Stimulated activated memory B cell treated with anti-CD40 and anti-IgM and Interleukin-4, amounts not matched to agents 10 μg/mL and 1 μg/mL and 100 μg/mL, for 72 hours (primary cell): ENCODE data around the gene KLHL24.
"Not testable (repeated sequence)": the region's sequence is repeated elsewhere in the genome, so short reads cannot be mapped to it uniquely, and the experiment has no call there.

ENCODE experiments used
- ATAC-seq: fragments of 150-1000 bp; cut with Tn5 transposase; 2 replicates; pipeline ENCODE4 v1.10.0; 2021
- H3K27ac Mint-ChIP-seq: one replicate; pipeline ENCODE4 v1.8.0; 2022; ENCODE audit warnings: mild to moderate bottlenecking, mixed read lengths
- H3K27me3 Mint-ChIP-seq: one replicate; pipeline ENCODE4 v1.8.0; 2022; ENCODE audit warnings: mixed read lengths
- H3K36me3 Mint-ChIP-seq: one replicate; pipeline ENCODE4 v1.8.0; 2022; ENCODE audit warnings: mixed read lengths
- H3K4me1 Mint-ChIP-seq: one replicate; pipeline ENCODE4 v1.8.0; 2022; ENCODE audit warnings: mixed read lengths
- H3K4me3 Mint-ChIP-seq: one replicate; pipeline ENCODE4 v1.8.0; 2022; ENCODE audit warnings: mild to moderate bottlenecking, moderate library complexity, mixed read lengths
- H3K9me3 Mint-ChIP-seq: one replicate; pipeline ENCODE4 v1.8.0; 2022; ENCODE audit warnings: mixed read lengths

Gene KLHL24

DNA sequence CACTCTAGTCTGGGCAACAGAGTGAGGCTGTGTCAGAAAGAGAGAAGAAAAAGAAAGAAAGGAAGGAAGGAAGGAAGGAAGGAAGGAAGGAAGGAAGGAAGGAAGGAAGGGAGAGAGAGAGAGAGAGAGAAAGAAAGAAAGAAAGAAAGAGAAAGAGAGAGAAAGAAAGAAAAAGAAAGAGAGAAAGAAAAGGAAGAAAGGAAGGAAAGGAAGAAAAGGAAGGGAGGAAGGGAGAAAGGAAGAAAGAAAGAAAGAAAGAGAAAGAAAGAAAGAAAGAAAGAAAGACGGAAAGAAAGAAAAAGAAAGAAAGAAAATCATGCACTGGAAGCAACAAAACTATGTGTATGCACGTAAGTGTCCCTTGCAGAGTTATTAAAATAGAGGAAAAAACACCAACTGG is 12.9 kb upstream of the KLHL24 start:
- not testable (repeated sequence) for H3K27ac Mint-ChIP-seq, H3K4me3 Mint-ChIP-seq, H3K36me3 Mint-ChIP-seq, H3K4me1 Mint-ChIP-seq, ATAC-seq, H3K9me3 Mint-ChIP-seq, H3K27me3 Mint-ChIP-seq

GRCh38 chr3:183626877-183627594 is 8.4 kb upstream of the KLHL24 start:
- Mint-ChIP-seq H3K9me3 (no peaks in the 10 kb centered on the region), H3K4me1 (no peaks in the 10 kb centered on the region), H3K27ac (no peak overlapping the region), H3K36me3 (no peaks in the 10 kb centered on the region), H3K27me3 (no peaks in the 10 kb centered on the region), H3K4me3 (no peak overlapping the region)
- ATAC-seq = no peak

DNA sequence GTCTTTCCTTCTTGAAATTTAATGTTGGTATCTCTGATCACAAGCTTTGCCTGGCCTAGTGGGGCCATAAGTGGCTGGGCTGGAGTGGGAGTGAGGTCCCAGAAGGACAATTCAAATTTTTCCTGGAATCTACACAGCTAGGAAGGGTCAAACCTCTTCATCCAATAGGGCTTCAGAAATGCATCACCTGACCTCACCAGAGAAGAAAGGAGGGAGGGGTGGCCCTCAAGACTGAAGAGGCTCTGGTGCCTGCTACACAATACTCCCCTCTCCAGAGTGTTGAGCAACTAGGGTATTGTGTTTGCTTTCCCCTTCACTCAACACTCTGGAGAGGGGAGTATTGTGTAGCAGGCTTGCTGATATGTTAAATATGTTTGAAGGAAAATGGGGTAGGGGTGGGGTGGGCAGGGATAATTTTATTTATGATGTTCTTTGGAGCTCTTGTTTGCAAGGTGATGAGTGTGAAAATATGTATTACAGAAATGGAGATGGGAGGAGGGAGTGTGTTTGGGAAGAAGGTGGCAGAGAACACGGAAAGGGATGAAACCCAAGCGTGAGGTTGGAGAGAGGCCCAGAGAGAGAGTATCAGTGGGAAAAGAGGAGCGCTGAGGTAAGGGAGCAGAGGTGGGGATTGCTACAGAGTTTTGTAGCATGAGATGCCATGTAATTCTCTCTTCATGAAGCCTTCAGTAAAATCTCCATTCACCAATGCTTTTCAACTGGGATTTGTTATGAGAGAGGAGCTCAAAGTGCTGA is 5.7 kb upstream of the KLHL24 start:
- H3K27me3 Mint-ChIP-seq = no peaks in the 10 kb centered on the region
- peaks cover 5% of the 10 kb centered on the region for H3K4me1 Mint-ChIP-seq
- H3K4me3 Mint-ChIP-seq = no peak overlapping the region
- no peak overlapping the region for H3K27ac Mint-ChIP-seq
- no peaks in the 10 kb centered on the region for H3K9me3 Mint-ChIP-seq
- ATAC-seq = no peak
- no peaks in the 10 kb centered on the region for H3K36me3 Mint-ChIP-seq

DNA sequence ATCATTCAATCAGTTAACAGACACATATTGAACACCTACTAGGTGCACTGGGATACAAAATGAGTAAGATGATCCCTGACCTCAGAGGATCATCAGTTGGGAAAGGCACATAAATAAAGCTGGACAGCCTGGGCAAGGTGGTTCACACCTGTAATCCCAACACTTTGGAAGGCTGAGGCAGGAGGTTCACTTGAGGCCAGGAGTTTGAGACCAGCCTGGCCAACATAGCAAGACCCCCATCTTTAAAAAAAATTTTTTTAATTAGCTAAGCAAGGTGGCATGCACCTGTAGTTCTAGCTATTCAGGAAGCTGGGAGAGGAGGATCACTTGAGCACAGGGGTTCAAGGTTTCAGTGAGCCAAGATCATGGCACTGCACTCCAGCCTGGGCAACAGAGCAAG is 3.7 kb upstream of the KLHL24 start:
- Mint-ChIP-seq H3K9me3 (no peaks in the 10 kb centered on the region), H3K4me1 (peaks cover 10% of the 10 kb centered on the region), H3K27ac (no peak overlapping the region), H3K4me3 (no peak overlapping the region), H3K36me3 (no peaks in the 10 kb centered on the region), H3K27me3 (no peaks in the 10 kb centered on the region)
- no peak for ATAC-seq

DNA sequence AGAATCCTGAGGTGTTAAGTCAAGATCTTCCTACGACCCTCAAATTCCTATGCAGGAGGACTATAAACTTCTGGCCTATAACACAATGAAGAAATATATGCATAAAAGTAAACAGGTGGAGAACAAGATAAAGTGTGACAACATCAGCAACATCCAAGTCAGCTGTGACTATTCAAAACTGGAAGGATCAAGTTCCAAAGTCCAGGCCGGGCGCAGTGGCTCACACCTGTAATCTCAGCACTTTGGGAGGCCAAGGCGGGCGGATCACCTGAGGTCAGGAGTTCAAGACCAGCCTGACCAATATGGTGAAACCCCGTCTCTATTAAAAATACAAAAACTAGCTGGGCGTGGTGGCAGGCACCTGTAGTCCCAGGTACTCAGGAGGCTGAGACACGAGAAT is 2.7 kb upstream of the KLHL24 start:
- not testable (repeated sequence) for H3K4me3 Mint-ChIP-seq, H3K9me3 Mint-ChIP-seq, H3K36me3 Mint-ChIP-seq, H3K27me3 Mint-ChIP-seq, H3K27ac Mint-ChIP-seq, ATAC-seq
- peaks cover 20% of the 10 kb centered on the region for H3K4me1 Mint-ChIP-seq

GRCh38 chr3:183634707-183635106 is 716 bp upstream of the KLHL24 start:
- peak overlapping the region; percentile 96 for H3K4me3 Mint-ChIP-seq
- no peaks in the 10 kb centered on the region for H3K27me3 Mint-ChIP-seq
- H3K9me3 Mint-ChIP-seq = no peaks in the 10 kb centered on the region
- H3K4me1 Mint-ChIP-seq = peaks cover 29% of the 10 kb centered on the region
- no peaks in the 10 kb centered on the region for H3K36me3 Mint-ChIP-seq
- ATAC-seq = no peak
- peak overlapping the region; percentile 98 for H3K27ac Mint-ChIP-seq

- Mint-ChIP-seq H3K36me3 (no peaks in the 10 kb centered on the region), H3K4me1 (peaks cover 32% of the 10 kb centered on the region), H3K4me3 (peak overlapping the region; percentile 96), H3K27me3 (no peaks in the 10 kb centered on the region), H3K9me3 (no peaks in the 10 kb centered on the region), H3K27ac (peak overlapping the region; percentile 98)
- no peak for ATAC-seq
Observed at GRCh38 chr3:183635107-183635430, 354 bp upstream of the KLHL24 start.

DNA sequence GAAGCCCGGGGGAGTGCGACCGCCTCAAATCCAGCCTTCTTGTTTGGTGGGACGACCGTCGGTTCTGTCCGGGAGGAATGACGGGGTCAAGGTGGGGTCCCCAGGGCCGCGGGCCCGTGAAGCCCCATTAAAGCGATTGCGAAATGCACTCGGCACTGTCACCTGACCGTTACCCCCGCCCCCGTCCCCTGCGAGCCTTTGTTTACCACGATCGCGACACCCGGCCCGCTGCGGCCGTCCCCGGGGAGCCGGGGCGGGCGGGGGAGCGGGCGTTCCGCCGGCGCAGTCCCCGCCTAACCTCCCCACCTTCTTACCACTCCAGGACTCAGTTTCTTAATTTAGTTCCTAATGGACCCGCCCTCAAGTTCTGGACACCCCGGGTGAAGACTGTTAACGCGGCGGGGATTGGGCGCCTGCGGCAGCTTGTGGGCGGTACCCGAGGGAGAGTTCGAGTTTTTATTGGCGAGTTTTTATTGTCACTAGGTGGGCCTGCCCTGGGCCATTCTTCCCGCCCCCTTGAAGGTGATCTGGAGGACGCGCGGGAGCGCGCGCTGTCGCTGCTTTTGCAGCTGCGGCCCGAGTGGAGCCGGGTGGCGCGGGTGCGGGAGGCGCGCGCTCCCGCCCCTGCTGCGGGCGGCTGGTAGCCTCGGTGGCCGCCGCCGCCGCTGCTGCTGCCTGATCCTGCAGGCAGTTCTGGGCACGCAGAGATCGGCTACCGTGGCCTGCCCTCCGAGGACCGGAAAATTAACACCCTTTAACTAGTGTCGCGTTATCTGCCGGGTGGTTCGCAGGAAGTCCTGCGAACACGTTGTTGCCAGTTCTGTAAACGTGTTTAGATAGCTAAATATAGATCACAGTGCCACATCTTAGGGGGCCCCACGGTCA is 1.0 kb downstream of the KLHL24 start:
- Mint-ChIP-seq H3K9me3 (no peaks in the 10 kb centered on the region), H3K4me1 (peaks cover 36% of the 10 kb centered on the region), H3K27me3 (no peaks in the 10 kb centered on the region), H3K4me3 (peak overlapping the region; percentile 96), H3K27ac (peak overlapping the region; percentile 98), H3K36me3 (no peaks in the 10 kb centered on the region)
- peak; percentile 93 for ATAC-seq

GRCh38 chr3:183637106-183637486 is 1.7 kb downstream of the KLHL24 start:
- H3K4me1 Mint-ChIP-seq = peaks cover 42% of the 10 kb centered on the region
- peak overlapping the region; percentile 98 for H3K27ac Mint-ChIP-seq
- H3K27me3 Mint-ChIP-seq = no peaks in the 10 kb centered on the region

GRCh38 chr3:183637633-183638032 is 2.2 kb downstream of the KLHL24 start:
- H3K9me3 Mint-ChIP-seq, ATAC-seq, H3K27me3 Mint-ChIP-seq, H3K36me3 Mint-ChIP-seq: not testable (repeated sequence)
- Mint-ChIP-seq H3K27ac (peak overlapping the region; percentile 98), H3K4me3 (peak overlapping the region; percentile 96), H3K4me1 (peaks cover 42% of the 10 kb centered on the region)

More at GRCh38 chr3:183637106-183637486, 1.7 kb downstream of the KLHL24 start:
- H3K9me3 Mint-ChIP-seq = no peaks in the 10 kb centered on the region
- H3K4me3 Mint-ChIP-seq = peak overlapping the region; percentile 96
- ATAC-seq = no peak
- H3K36me3 Mint-ChIP-seq = no peaks in the 10 kb centered on the region

- Mint-ChIP-seq H3K4me3 (peak overlapping the region; percentile 96), H3K27me3 (no peaks in the 10 kb centered on the region), H3K36me3 (no peaks in the 10 kb centered on the region), H3K9me3 (no peaks in the 10 kb centered on the region), H3K27ac (peak overlapping the region; percentile 98), H3K4me1 (peaks cover 42% of the 10 kb centered on the region)
- ATAC-seq = no peak
Observed at GRCh38 chr3:183638101-183638852, 2.9 kb downstream of the KLHL24 start.

DNA sequence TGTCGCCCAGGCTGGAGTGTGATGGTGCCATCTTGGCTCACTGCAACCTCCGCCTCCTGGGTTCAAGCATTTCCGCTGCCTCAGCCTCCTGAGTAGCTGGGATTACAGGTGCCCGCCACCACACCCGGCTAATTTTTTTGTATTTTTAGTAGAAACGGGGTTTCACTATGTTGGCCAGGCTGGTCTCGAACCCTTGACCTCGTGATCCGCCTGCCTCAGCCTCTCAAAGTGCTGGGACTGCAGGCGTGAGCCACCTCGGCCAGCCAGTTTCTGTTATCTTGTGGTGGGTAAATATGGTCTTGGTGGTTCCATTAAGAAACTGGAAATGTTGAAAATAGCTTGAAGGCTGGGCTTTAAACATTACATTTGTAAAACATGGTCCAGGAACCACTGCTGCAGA is 5.2 kb downstream of the KLHL24 start:
- ATAC-seq, H3K4me3 Mint-ChIP-seq, H3K27ac Mint-ChIP-seq, H3K27me3 Mint-ChIP-seq, H3K36me3 Mint-ChIP-seq, H3K9me3 Mint-ChIP-seq: not testable (repeated sequence)
- H3K4me1 Mint-ChIP-seq = peaks cover 32% of the 10 kb centered on the region

GRCh38 chr3:183641882-183642281 is 6.5 kb downstream of the KLHL24 start:
- H3K4me1 Mint-ChIP-seq = peaks cover 30% of the 10 kb centered on the region
- ATAC-seq = no peak
- H3K36me3 Mint-ChIP-seq = peaks cover 5% of the 10 kb centered on the region
- no peaks in the 10 kb centered on the region for H3K9me3 Mint-ChIP-seq
- H3K4me3 Mint-ChIP-seq = no peak overlapping the region
- H3K27me3 Mint-ChIP-seq = no peaks in the 10 kb centered on the region
- H3K27ac Mint-ChIP-seq = no peak overlapping the region

DNA sequence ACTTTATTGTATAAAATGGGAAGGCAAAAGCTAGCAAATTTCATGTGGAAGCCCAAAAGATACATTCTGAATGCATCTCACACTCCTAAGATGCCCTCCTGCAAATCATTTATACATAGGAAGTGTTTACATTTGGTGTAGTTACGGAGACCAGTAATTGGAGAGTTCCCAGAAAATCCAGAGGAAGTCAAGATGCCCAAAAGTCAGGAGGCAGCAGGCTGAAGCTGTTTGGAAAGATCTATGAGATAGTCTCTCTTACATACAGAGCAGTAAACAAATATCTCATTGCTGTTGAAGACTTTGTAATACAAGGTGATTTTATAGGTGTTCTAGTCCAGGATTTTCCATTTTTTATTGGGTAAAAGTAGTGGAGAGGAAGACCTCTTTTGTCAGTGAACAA is 8.8 kb downstream of the KLHL24 start:
- no peaks in the 10 kb centered on the region for H3K27me3 Mint-ChIP-seq
- peaks cover 21% of the 10 kb centered on the region for H3K36me3 Mint-ChIP-seq
- no peak overlapping the region for H3K4me3 Mint-ChIP-seq
- H3K4me1 Mint-ChIP-seq = peaks cover 14% of the 10 kb centered on the region
- H3K27ac Mint-ChIP-seq = no peak overlapping the region
- no peak for ATAC-seq
- H3K9me3 Mint-ChIP-seq = peaks cover 3% of the 10 kb centered on the region

DNA sequence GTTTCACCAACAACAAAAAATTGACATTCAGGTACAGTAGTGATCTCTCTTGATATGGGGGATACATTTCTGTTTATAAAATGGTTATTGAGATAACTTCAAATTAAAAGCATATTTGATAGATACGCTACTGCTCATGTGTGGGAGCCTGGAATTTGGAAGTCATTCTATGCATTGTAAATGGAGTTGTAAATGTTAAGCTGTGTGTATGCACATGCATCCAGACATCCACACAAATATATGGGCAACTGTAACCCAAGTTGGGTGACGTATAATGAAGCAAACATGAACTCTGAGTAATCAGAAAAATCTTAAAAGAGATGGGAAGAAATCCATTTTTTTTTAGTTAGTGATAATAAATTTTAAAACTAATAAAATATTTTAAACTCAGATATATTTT is 9.8 kb downstream of the KLHL24 start:
- no peaks in the 10 kb centered on the region for H3K27me3 Mint-ChIP-seq
- H3K4me3 Mint-ChIP-seq = no peak overlapping the region
- H3K36me3 Mint-ChIP-seq = peaks cover 31% of the 10 kb centered on the region
- H3K9me3 Mint-ChIP-seq = peaks cover 3% of the 10 kb centered on the region
- no peak for ATAC-seq
- H3K4me1 Mint-ChIP-seq = peaks cover 10% of the 10 kb centered on the region
- H3K27ac Mint-ChIP-seq = no peak overlapping the region
